Inflammatory macrophage (primary cell): ENCODE results near the gene TMOD1.

Experiments
- DNase-seq, 2 donors: peaks; one replicate each; pipeline ENCODE4 v3.0.0-alpha.2; 2020 to 2022

TMOD1 gene

DNA sequence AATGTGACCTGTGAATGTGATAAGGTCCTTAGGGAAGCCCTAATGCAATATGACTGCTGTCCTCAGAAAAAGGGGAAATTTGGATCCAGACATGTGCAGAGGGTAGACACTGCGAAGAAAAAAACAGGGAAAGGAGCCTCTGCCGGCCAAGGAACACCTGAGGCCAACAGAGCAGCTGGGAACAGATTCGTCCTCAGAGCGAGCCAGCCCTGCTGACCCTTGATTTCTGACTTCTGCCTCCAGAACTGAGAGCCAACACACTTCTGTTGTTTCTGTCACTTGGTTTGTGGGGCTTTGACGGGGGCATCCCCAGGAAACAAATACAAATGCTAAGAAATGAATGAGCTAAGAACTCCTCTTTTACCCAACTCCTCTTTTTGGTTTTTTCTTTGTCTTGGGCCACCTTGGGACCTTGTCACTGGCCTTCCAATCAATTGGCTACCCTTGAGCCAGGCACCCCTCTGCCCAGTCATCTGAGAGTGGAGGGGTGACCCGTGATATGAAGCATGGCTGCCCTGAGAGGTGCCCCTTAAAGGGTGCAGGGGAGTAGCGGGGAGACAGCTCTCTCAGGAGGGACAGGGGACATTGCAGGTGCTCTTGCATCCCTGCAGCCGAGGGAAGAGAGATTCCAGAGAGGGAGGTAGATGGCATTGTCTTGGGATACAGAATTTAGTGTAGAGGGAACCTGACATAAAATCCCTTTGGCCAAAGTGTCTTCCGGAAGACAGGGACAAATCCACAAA is 16.9 kb downstream of the TMOD1 start:
- no peak for DNase-seq

DNA sequence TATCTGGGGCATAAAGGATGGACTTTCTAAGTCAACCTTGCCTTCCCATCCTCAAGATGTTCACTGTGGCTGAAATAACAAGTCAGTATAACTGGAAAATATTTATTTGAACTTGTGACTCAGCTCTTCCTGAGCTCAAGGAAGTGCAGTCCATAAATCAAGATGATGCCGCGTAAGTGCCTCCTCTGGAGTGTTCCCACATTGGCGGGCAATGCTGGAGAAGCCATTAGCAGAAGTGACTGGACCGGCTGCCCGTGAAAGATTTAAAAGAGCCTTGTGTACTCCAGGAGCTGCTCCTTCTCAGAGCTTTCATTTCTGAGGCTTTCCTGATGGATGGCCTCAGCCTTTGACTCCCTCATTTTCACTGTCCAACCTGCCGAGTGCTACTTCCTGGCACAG is 17.4 kb downstream of the TMOD1 start:
- DNase-seq, result peak in 1 of 2 donors; percentile 17

DNA sequence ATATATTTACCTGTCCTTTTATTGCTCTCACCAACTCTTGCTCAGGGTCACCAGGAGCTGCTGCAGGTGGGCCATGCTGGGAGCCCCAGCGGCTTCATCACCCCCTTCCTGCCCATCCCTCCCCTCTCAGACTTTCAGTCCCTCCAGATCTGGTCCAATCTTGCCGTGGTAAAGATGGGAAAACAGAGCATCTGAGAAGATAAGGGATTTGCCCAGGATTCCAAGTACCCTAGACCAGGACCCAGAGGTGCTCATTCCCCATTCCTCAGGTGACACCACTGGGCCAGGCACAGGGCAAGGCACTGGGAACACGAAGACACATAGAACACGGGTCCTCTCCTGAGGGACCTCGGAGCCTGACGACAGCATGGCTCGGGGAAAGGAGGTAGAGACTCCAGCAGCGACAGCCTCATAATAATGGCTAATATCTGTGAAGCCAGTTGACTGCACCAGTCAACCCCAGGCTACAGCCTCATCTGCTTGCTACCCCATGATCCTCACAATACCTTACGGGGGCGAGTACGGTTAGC is 18.0 kb downstream of the TMOD1 start:
- DNase-seq, result no peak

DNA sequence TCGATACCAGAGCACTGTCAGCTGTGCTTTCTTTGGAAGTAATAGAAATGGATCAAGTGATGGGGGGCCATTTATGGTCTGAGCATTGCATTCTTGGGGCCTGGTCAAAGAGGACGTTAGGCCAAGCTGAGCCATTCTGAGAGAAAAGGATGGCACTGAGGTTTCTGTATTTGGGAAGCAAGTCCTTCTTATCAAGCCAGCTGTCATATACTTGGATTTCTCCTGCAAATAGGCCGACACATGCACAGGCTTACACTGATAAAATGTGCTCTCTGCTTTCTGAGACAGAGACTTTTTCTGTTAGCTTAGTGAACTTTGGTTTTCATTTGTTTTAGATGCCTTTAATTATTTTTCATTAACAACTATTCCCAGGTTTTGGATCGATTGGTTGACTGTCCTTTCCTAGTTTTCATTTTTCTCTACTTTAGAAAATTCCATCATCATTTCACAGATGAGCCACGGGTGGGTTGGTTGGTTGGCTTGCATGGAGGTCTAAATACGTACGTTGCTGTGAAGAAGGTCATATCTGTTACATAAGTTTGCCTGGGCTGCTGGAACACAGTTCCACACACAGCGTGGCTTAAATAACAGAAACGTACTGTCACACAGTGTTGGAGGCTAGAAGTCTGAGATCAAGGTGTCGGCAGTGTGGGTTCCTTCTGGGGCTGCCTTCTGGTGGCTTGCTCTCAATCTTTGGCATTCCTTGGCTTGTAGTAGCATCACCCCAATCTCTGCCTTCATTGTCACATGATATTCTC is 20.3 kb downstream of the TMOD1 start:
- DNase-seq, result no peak

DNA sequence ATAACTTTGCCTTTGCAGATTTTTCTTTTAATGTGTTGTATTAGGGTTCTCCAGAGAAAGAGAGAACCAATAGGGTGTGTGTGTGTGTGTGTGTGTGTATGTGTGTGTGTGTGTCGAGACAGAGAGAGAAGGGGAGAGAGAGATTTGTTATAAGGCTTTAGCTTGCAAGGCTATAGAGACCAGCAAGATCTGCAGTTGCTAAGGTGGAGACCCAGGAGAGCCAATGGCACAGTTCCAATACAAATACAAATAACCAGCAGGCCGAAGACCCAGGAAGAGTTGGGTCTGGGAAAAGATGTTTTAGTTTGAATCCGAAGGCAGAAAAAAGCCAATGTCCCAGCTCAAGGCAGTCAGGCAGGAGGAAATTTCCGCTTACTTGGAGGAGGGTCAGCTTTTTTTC is 23.0 kb downstream of the TMOD1 start:
- DNase-seq, result no peak

DNA sequence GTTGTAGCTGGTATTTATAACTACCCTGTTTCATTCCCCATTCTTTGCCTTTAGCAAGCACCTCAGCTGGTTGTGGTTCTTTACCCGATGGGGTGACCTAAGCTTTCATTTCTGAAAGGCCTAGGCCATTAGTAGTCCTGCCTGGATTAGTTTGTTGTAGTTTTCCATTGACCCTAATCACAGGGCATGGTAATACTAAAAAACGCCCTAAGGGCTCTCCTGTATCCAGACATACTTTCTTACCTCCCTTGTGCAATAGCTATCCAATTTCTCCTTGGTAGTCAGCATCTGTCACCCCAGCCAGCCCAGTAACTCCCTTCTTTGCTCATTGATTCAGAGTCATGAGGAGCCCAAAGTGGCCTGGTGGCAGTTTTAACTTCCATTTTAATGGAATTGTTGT is 24.0 kb downstream of the TMOD1 start:
- no peak for DNase-seq

DNA sequence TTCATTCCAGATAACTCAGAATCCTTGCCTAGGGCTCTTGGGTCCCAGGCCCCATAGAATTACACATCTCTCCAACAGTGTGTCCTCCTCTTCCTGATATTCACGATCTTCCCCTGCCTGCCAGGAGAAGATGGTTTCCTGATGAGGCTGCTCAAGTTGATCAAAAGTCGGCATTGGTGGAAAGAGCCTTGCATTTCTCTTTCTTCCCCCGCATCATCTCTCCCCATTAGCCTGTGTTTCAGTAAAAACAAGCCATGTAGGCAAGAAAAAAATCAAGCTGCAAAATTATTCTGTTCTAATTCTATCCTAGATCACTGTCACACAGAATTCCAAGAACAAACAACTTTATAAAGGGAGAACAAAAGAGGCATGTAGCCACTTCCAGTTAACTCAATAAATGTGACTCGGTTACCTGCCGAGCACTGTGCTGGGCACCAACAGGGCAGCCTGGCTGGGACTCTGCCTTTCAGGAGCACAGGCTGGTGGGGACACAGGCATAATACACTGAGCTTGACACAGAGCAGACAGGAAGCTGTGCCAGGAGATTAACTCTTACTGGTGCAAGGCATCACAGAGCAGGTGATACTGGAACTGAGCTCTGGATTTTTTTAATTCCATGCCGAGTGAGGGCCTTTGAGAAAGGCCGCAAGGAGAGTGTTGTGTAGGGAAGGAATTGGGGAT is 25.6 kb downstream of the TMOD1 start:
- no peak for DNase-seq

DNA sequence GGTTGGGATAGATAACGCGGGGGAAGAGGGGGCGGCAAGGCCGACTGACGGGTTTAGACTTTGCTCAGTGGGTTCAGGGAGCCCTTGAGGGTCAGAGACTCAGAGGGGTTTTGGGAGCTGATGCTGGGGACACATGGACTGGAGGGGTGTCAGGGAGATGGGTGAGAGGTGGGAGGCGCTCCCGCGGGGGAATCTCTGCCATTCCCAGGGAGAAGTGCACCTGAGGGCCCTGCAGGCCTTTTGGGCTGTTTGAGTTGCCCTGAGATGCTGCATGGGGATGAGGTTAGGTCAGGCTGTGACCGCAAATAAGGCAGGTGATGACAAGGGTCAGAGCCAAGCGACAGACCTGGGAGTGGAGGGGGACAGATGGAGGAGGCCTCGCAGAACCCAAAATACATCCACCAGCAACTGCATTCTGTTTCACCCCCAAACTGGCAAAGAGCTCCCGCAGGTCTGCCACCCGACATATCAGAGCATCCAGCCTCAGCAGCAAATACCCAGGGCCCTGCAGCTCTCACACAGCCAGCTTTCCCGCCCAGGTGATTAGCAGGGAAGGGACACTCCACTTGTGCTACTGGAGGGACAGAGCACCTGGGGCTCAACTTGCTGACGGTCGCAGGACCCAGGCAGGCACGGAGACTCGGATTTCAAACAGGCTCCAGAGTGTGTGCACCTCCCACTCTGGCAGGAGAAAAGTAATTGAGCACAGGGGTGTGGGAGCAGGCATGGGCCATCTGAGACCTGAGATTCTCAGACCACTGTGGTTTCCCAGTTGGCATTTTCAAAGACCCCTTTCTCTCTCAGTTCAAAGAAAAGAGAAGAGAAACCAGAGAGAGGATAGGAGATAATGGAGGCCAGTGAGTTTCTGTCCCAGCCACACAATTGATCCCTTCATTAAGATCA is 26.4 kb downstream of the TMOD1 start:
- no peak for DNase-seq

DNA sequence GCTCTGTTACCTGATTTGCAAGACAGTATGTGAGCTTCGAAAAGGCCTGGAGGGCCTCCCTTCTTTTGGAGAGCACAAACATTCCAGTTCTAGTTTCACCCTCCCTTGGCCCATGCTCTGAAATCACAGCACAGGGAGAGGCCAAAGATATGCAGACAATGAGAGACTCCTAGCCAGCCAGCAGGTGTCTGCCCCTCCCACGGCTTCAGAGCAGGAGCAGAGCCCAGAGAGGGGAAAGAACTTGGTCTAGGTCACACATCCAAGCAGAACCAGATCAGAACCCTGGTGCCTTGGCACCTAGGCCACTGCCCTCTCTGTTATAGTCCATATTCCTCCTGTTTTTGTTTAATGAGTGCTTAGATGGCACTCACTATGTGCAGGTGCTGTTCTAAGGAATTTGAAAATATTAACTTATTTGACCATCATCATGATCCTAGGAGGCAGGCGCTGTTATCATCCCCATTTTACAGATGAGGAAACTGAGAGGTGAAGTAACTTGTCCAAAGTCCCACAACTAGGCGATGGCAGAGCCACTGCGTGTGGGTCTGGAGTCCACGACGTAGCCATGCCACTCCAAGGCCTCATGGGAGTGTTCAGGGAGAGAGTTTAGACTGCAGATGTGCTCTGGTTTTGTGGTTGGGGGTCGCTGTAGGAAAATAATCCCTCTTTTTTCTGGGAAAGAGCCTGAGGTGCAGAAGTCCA is 27.2 kb downstream of the TMOD1 start:
- DNase-seq, result no peak

DNA sequence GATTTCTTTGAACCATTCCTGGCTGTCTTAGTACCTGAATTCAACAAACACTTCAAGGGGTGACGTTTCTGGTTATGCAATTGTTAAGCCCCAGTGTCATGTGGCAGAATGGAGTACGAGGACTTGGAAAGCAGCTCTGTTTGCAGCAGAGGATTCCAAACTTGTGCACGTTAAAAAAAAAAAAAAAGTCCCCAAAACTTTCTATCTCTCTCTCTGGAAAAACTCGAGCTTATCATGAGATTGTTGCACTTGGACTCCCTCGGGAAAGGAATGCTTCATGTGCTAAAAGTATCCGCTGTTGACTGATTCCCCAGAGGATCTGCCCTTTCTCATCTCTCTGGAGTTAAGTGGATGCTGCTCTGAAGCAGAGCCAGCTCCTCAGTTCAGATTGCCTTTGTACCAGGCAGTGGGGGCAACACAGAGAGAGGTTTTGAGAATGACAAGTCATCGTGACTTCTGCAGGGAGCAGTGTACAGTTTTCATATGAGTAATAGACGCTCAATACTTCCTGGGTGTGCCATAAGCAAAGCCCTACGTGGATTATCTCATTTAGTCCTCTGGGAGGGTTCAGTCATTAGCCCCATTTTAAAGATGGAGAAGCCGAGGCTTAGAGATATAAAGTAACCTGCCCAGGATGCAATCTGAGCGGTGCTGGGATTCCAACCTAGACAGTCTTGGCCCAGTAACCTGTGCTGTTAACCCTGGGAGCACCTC is 28.1 kb downstream of the TMOD1 start:
- no peak for DNase-seq

DNA sequence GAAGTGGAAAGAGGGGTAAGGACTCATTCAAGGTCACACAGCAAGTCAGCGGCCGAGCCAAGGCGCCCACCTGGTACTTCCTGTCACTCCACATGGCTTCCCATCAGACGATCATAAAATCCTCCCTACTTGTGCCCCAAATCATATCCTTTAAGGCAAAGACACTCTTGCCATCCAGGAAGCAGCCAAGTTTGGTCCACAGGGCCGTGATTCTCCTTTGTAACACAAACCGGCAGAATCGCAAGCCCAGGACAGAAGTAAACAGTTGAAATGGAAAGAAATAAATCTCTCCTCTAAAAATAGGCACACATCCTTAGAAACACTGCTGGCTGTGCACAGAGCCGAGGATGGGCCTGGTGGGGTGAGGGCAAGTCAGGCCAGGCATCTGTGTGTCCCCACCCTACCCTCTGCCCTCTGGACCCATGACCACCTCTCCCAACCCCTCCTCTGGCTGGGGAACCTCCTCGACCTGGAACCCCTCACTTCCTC is 30.5 kb downstream of the TMOD1 start:
- DNase-seq, result no peak

DNA sequence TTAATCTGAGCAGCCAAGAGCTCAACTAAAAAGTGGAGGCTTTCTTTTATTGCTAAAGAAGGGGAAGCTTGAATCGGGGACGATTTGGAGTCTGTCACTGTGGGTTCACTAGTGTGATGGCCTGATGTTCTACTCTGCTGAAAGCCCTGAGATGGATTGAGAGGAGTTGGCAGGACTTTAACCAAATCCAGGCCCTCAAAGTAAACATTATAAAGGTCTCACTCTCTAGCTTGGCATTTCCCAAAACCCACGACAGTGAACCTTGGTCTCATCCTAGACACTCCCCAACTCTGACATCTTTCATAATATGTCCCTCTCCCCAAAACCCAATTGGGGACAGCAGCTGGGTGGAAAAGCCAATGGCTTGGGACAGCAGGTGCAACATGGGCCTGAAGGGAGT is 32.7 kb downstream of the TMOD1 start:
- DNase-seq, result no peak

DNA sequence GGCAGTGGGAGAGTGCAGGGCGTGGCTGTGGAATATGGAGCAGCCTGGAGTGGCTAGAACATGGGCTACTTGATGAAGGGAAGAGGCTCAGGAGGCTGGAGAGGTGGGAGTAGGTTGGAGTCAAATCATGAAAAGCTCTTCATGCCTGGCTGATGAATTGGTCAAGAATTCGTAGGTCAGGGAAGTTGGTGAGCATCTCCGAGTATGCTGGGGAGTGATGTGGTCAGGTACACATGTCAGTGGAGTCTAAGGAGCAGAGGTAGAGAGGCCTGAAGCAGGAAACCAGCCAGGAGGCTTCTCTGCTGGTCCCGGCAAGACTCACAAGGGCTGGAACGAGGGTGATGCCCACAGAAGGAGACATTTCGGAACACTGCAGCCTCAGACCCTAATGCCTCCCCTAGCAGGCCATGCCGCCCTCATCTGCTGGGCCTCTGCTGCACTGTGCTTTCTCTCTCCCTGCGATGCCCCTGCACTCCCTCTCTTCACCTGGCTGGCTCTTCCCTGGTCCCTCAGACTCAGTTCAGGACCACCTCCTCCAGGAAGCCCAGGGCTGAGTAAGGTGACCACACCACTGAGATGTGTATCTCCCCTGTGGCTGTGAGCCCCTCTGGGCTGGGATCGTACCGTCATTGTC is 33.6 kb downstream of the TMOD1 start:
- no peak for DNase-seq

DNA sequence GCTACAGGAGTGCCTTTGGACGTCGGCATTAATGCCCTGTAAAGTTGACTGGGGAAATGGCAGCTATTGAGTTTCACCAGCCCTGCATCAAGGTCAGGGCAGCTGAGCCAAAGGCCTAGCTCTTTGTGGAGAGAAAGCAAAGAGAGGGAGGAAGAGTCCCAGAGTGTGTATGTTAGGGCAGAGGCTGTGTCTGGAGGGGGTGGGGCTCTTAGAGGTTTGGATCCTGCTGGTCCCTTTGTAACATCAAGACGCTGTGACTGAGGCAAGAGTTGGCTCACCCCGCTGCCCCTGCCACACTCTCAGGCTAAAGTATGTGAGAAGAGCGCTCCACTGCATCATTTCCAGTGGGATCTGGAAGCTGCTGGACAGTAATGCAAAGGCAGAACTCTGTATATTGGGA is 34.3 kb downstream of the TMOD1 start:
- DNase-seq, result no peak

DNA sequence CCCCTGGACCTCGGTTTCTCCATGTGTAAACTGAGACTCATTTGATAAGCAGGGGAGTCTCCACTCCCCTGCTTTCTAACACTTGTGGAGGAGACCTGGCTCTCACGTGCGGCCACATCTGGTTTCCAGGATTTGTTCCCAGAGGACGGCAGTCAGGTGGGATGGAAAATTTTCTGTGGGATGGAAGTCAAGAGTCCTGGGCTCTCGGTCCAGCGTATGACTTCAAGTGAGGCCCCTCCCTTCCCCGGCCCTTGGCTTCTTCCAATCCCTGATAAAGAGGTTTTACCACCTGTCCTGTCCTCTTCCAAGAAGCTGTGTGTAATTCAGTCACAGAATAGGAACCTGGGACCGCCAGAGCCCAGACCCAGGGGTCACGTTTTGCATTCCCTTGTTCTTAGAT is 35.0 kb downstream of the TMOD1 start:
- DNase-seq, result no peak

DNA sequence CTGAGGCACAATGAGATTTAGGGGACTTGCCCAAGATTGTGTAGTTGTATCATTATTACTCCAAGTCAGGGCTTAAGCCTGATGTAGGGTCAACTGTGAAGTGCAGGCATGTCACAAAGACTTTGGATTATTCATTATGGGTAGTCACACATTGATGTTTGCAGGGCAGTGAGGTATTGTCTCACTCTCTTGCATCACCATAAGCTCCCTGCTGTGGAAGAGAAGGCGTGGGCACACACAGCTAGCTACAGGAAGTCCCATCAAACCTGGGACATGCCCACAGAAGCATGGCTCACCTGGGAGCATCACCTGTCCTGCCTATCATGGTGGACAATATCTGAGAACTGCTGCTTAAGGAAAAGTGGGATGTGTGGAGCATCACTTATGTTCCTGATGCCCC is 42.1 kb downstream of the TMOD1 start:
- no peak for DNase-seq

DNA sequence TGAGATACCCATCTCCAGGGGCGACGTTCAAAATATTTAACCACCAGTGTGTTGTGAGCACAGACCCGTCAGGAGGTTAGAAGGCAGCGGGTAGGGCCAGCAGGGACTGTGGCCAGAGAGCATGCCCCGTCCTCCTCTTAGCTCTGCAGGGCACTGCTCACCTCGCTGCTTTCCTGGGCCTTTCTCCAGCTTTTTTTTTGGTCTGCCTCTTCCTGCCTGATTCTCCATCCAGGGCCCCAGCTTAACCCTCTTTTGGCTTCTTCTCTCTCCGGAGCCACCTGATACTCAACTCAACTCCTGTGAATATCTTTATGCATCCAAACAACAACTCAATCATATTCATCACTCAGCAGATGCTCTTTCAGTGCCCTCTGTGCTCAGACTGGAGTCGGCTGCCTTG is 44.0 kb downstream of the TMOD1 start:
- DNase-seq, result no peak

DNA sequence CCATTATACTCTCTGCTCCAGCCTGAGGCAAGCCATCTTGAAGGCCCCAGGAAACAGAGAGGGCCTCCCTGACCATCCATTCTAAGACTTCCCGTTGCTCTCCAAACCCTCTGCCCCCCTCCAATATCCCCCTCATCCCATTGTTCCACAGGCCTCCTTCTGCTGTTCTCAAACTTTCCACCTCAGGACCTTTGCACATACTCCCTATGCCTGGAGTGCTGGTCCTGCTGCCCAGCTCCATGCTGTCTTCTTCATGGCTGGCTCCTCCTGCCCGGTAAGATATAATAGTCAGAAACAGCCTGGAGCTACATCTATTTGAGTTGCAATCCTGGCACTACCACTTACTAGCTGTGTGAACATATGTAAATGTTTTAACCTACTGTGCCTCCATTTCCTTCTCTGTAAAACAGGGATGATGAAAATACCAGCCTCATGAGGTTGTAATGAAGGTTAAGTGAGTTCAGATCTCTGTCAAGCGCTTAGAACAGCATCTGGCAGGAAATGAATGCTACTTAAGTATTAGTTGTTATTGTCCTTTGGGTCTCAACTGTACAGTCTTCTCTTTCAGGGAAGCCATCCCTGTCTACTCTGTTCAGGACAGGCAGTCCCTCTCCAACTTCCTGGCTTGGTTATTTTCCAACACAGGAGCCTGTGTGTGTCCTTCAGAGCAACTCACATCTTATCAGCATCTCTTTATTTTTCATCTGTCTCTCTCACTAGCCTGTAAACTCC is 45.8 kb downstream of the TMOD1 start:
- DNase-seq, result no peak

DNA sequence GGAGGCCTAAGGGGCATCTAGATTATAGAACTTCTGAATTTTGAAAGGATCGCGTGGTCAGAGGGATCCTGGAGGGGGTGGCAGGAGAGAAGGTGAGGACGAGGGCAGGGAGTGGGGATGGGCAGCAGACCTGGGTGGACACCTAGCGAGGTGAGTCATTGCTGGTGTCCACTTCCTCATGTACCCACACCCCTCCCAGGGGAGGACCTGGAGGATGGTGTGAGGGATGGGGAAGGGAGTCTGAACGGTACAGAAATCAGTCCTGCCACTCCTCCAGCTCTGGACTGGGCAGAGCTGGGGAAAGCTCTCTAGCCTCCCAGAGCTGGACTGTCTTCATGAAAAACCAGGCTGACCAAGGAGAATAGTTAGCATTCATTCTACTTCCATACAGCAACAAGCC is 46.9 kb downstream of the TMOD1 start:
- DNase-seq, result no peak
